ENCODE results near the gene PSMG4.

PSMG4 gene

DNA sequence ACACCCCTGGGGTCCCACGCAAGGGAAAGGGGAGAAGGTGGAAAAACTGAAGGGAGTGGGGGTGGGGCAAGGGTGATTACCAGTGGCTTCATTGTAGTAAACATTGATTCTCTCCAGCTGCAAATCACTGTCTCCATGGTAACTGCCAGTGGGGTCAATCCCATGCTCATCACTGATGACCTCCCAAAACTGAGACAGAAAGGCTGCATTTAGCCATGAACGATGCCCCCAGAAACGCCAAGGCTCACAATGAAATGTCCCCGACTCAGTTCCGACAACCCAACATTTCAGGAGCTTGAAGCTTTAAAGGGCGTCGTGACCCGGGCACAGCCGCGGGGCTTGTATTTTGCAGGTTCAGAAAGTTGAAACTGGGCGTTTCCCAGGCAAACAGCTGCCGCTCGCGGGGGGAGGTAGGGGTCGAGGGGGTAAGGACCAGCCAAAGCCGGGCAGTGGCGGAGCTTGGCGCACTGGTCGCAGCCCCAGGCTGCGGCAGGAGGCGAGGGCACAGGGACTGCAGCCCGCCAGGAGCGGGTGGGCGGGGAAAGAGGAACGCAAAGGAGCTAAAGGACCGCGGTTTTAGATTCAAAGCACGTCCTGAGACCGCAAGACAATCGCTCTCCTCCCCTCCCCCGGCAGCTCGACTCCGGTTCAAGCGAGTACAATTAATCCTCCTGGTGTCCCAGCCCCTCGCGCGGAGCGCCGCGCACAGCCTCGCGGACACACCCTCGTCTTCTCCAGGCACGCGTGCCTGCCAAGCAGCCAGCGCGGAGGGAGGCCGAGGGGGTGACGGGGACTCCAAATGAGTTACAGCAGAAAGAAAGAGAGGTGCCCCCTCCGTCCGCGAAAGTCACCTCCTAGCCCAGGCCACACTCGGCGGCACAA, 32.0 kb upstream of the PSMG4 start:
- Histone ChIP-seq H3K36me3 (ENCODE audit: control insufficient read depth, low read length) (no peaks in the 10 kb centered on the region), H3K9me3 (ENCODE audit: control insufficient read depth, insufficient read depth, low read length) (no peaks in the 10 kb centered on the region), H3K79me2 (ENCODE audit: control insufficient read depth, low read length) (no peaks in the 10 kb centered on the region), H4K20me1 (ENCODE audit: control insufficient read depth, insufficient read depth, low read depth, low read length) (peaks cover 14% of the 10 kb centered on the region; the same call in 1 of the 2 replicates), H3K4me2 (ENCODE audit: low read length) (peak overlapping the region; percentile 99), H3K4me3 (ENCODE audit: low read length) (peak overlapping the region; percentile 77), H3K4me1 (ENCODE audit: control insufficient read depth, low read length) (peaks cover 56% of the 10 kb centered on the region), H3K27me3 (ENCODE audit: control insufficient read depth, low read length) (peaks cover 66% of the 10 kb centered on the region), H3K27ac (ENCODE audit: low read depth, low read length) (no peak overlapping the region), H3F3A (ENCODE audit: control insufficient read depth, insufficient read depth) (peaks cover 11% of the 10 kb centered on the region), H3K9me2 (replicated peaks; ENCODE audit: control insufficient read depth, low read length) (no peaks in the 10 kb centered on the region)
- TF ChIP-seq EZH2phosphoT487 (IDR thresholded peaks at IDR 0.05; ENCODE audit: borderline replicate concordance, low read length) (peak; percentile 56; the same call in 1 of the 2 replicates), CTCF (IDR thresholded peaks at IDR 0.05; ENCODE audit: low read depth, low read length, poor library complexity, severe bottlenecking) (no peak)

DNA sequence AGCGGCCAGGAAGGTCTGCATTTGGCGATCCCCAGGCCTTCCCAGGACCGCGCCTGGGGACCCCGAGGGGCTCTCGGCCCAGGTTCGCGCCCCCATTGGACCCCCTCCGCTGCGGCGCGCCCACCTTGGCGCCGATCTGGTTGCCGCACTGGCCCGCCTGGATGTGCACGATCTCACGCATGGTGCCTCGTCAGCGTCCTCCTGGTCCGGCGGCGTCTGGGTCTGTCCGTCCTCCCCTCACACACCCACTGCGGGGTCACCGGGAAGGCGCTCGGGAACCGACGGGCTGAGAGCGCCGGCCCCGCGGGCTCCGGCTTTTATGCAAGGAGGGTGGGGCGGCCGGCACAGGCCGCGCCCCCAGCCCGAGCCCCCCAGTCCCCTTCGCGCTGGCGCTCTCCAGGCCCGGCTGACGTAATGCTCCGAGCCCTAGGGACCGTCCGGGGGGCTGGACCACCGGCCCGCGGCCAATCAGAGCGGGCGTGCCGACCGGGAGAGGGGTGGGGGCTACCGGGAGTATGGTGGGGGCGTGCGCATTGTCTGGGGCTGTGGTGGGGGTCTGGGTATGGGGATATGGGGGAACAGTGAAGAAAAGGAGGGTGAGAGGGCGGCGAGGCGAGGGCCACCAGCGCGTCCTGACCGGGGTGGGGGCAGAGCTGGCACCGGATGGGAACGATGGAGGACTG, 31.2 kb upstream of the PSMG4 start, which contains the start of gene TUBB2B:
TSS of gene TUBB2B (minus strand) at position 291 of the 683 bp plus-strand sequence. CDS start at position 181, 110 bp downstream.
- Histone ChIP-seq H3K79me2 (ENCODE audit: control insufficient read depth, low read length) (no peaks in the 10 kb centered on the region), H3K4me3 (ENCODE audit: low read length) (peak within 1 kb of the TSS; percentile 77), H3K9me2 (replicated peaks; ENCODE audit: control insufficient read depth, low read length) (no peaks in the 10 kb centered on the region), H3K4me2 (ENCODE audit: low read length) (peak within 1 kb of the TSS; percentile 99), H3F3A (ENCODE audit: control insufficient read depth, insufficient read depth) (peaks cover 11% of the 10 kb centered on the region), H3K27ac (ENCODE audit: low read depth, low read length) (no peak within 1 kb of the TSS), H3K9me3 (ENCODE audit: control insufficient read depth, insufficient read depth, low read length) (no peaks in the 10 kb centered on the region), H3K4me1 (ENCODE audit: control insufficient read depth, low read length) (peaks cover 57% of the 10 kb centered on the region), H4K20me1 (ENCODE audit: control insufficient read depth, insufficient read depth, low read depth, low read length) (peaks cover 14% of the 10 kb centered on the region; the same call in 1 of the 2 replicates), H3K36me3 (ENCODE audit: control insufficient read depth, low read length) (no peaks in the 10 kb centered on the region), H3K27me3 (ENCODE audit: control insufficient read depth, low read length) (peaks cover 72% of the 10 kb centered on the region)
- no peak for TF ChIP-seq EZH2phosphoT487 (IDR thresholded peaks at IDR 0.05; ENCODE audit: borderline replicate concordance, low read length)
- TF ChIP-seq CTCF (IDR thresholded peaks at IDR 0.05; ENCODE audit: low read depth, low read length, poor library complexity, severe bottlenecking) = no peak

DNA sequence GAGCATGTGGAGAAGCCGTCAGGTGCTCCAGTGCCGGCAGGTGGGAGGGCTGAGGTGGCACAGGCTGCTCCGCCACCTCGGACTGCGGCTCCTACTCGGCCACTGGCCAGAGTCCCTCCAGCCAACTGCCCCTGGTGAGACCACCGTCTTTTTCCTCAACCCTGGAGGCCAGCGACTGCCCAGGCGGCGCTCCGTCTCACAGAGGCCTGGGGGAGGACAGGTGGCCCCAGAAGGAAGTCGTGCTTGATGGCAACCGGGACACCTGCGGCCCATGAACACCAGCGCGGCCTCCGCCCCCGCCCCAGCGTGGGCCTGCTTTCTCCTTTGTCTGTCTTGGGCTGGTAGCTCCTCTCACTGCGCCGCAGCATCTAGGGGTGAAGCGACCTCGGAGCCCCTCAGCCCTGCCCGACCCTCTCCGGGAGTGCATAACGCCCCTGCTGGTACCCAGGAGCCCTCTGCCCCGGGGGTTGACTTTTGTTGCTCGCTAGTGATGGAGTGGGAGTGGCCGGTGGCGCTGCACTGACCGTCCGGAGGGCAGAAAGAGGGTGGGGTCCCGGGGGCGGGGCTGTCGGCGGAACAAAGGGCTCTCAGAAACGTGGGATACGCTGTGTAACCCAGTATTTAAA, 30.6 kb upstream of the PSMG4 start:
- TF ChIP-seq EZH2phosphoT487 (IDR thresholded peaks at IDR 0.05; ENCODE audit: borderline replicate concordance, low read length) (no peak), CTCF (IDR thresholded peaks at IDR 0.05; ENCODE audit: low read depth, low read length, poor library complexity, severe bottlenecking) (no peak)
- peak overlapping the region; percentile 77 for H3K4me3 ChIP-seq (ENCODE audit: low read length)
- no peaks in the 10 kb centered on the region for H3K79me2 ChIP-seq (ENCODE audit: control insufficient read depth, low read length)
- H3K9me2 ChIP-seq (replicated peaks; ENCODE audit: control insufficient read depth, low read length) = no peaks in the 10 kb centered on the region
- peak overlapping the region; percentile 99 for H3K4me2 ChIP-seq (ENCODE audit: low read length)
- H4K20me1 ChIP-seq (ENCODE audit: control insufficient read depth, insufficient read depth, low read depth, low read length) = peaks cover 14% of the 10 kb centered on the region; the same call in 1 of the 2 replicates
- no peaks in the 10 kb centered on the region for H3K9me3 ChIP-seq (ENCODE audit: control insufficient read depth, insufficient read depth, low read length)
- H3K27me3 ChIP-seq (ENCODE audit: control insufficient read depth, low read length) = peaks cover 77% of the 10 kb centered on the region
- peaks cover 11% of the 10 kb centered on the region for H3F3A ChIP-seq (ENCODE audit: control insufficient read depth, insufficient read depth)
- no peaks in the 10 kb centered on the region for H3K36me3 ChIP-seq (ENCODE audit: control insufficient read depth, low read length)
- H3K27ac ChIP-seq (ENCODE audit: low read depth, low read length) = no peak overlapping the region
- peaks cover 57% of the 10 kb centered on the region for H3K4me1 ChIP-seq (ENCODE audit: control insufficient read depth, low read length)
